H1 (cell line): ENCODE results near the gene ST6GALNAC3. TPM values are rescaled to one million over a fixed set of nuclear protein-coding genes. Genes with fewer than 3 reads are reported as not detected.

Experiments used
- CTCF ChIA-PET: fragments of 300-600 bp; sonication (Branson Sonifier 250); formaldehyde crosslinking; loops from one replicate; lab custom pipeline; 2021; ENCODE audit not compliant: partially characterized antibody; lab: Charles Lee
- POLR2A ChIA-PET: fragments of 300-600 bp; sonication (Branson Sonifier 250); formaldehyde crosslinking; loops from one replicate; lab custom pipeline; 2021; ENCODE audit warnings: inconsistent platforms; ENCODE audit not compliant: partially characterized antibody; lab: Charles Lee
- DNase-seq, 2 experiments: peaks; one replicate each; pipeline versions ENCODE4 v3.0.0 to v3.0.0-alpha.2; 2010 to 2022; ENCODE audit warnings: low spot score in 2 of 2, low read depth in 1 of 2, mixed read lengths in 1 of 2
- FAIRE-seq: peaks from 2 replicates; lab custom pipeline; 2011; peaks lifted over from hg19 to GRCh38; lab: Jason Lieb, UNC
- H2AFZ ChIP-seq: 2 replicates; pipeline ENCODE4 v1.8.1; 2012; ENCODE audit warnings: low read length, inconsistent platforms
- H2AK5ac ChIP-seq: 2 replicates; pipeline ENCODE4 v1.6.1; 2013; ENCODE audit warnings: low read depth, low read length
- H2BK120ac ChIP-seq: replicated peaks from 2 replicates; pipeline ENCODE3; 2013; ENCODE audit warnings: low read depth, low read length, inconsistent platforms
- H2BK12ac ChIP-seq: 2 replicates; pipeline ENCODE4 v1.6.1; 2013; ENCODE audit warnings: low read depth, low read length
- H2BK15ac ChIP-seq: 2 replicates; pipeline ENCODE4 v1.6.1; 2013; ENCODE audit warnings: low read length
- H2BK20ac ChIP-seq: 2 replicates; pipeline ENCODE4 v1.6.1; 2013; ENCODE audit warnings: low read length
- H2BK5ac ChIP-seq: 2 replicates; pipeline ENCODE4 v1.6.1; 2013; ENCODE audit warnings: low read depth, low read length
- H3K14ac ChIP-seq: 2 replicates; pipeline ENCODE4 v1.6.1; 2013; ENCODE audit warnings: inconsistent platforms; ENCODE audit not compliant: insufficient read length
- H3K18ac ChIP-seq: 2 replicates; pipeline ENCODE4 v1.6.1; 2013; ENCODE audit warnings: low read length; ENCODE audit errors: extremely low read depth
- H3K23ac ChIP-seq: 2 replicates; pipeline ENCODE4 v1.6.1; 2013; ENCODE audit warnings: inconsistent platforms; ENCODE audit not compliant: insufficient read length
- H3K23me2 ChIP-seq: 2 replicates; pipeline ENCODE4 v1.6.1; 2013; ENCODE audit warnings: low read depth, low read length
- H3K27ac ChIP-seq: 2 replicates; pipeline ENCODE4 v1.6.1; 2011; ENCODE audit warnings: low read depth, low read length, inconsistent platforms
- H3K27me3 ChIP-seq, 4 experiments: replicated peaks in 1 of 4; 1 replicate in 1 of 4; 2 replicates in 3 of 4; pipeline versions ENCODE4 v1.6.1 to v1.8.1; 2011 to 2013; ENCODE audit warnings: low read length in 3 of 4, mild to moderate bottlenecking in 3 of 4, inconsistent platforms in 2 of 4, mixed read lengths in 2 of 4, moderate library complexity in 1 of 4; ENCODE audit not compliant: control insufficient read depth in 3 of 4, insufficient read depth in 3 of 4; ENCODE audit errors: extremely low read depth in 1 of 4
- H3K36me3 ChIP-seq, 4 experiments: 2 replicates each; pipeline versions ENCODE4 v1.6.1 to v1.8.1; 2011 to 2013; ENCODE audit warnings: mild to moderate bottlenecking in 4 of 4, low read length in 3 of 4, moderate library complexity in 2 of 4, control low read depth in 1 of 4, inconsistent platforms in 1 of 4; ENCODE audit not compliant: insufficient read depth in 4 of 4, control insufficient read depth in 2 of 4
- H3K4ac ChIP-seq: replicated peaks from 2 replicates; pipeline ENCODE3; 2013; ENCODE audit warnings: low read length, low read depth, mixed read lengths, inconsistent platforms; ENCODE audit not compliant: insufficient read length
- H3K4me1 ChIP-seq, 4 experiments: replicated peaks in 1 of 4; 1 replicate in 1 of 4; 2 replicates in 3 of 4; pipeline versions ENCODE4 v1.6.1 to v1.8.1; 2011 to 2013; ENCODE audit warnings: low read length in 3 of 4, inconsistent platforms in 2 of 4, mixed read lengths in 1 of 4; ENCODE audit not compliant: insufficient read depth in 4 of 4, control insufficient read depth in 3 of 4
- H3K4me2 ChIP-seq, 2 experiments: 2 replicates each; pipeline versions ENCODE4 v1.6.1 to v1.8.1; 2011 to 2013; ENCODE audit warnings: low read depth in 2 of 2, low read length in 2 of 2, control low read depth in 1 of 2, inconsistent platforms in 1 of 2, mild to moderate bottlenecking in 1 of 2; ENCODE audit not compliant: insufficient read depth in 1 of 2
- H3K4me3 ChIP-seq, 4 experiments: fragments of 200-600, 300-600 bp in 1 of 4; sonication (generic), shearing (Covaris generic), sonication (Bioruptor Twin) in 1 of 4; 2 replicates each; pipeline versions ENCODE4 v1.5.1 to v1.8.1; 2011 to 2016; ENCODE audit warnings: low read length in 4 of 4, low read depth in 3 of 4, control low read depth in 2 of 4, inconsistent platforms in 2 of 4, mild to moderate bottlenecking in 2 of 4, mixed read lengths in 1 of 4, moderate library complexity in 1 of 4; ENCODE audit not compliant: insufficient read depth in 2 of 4; ENCODE audit errors: extremely low read depth in 1 of 4
- H3K56ac ChIP-seq: replicated peaks from 2 replicates; pipeline ENCODE3; 2013; ENCODE audit warnings: low read depth, mild to moderate bottlenecking, mixed read lengths, low read length, inconsistent platforms; ENCODE audit not compliant: insufficient read length
- H3K79me1 ChIP-seq: 2 replicates; pipeline ENCODE4 v1.6.1; 2013; ENCODE audit warnings: low read depth, low read length, control low read depth
- H3K79me2 ChIP-seq, 2 experiments: 2 replicates each; pipeline versions ENCODE4 v1.6.1 to v1.8.1; 2012 to 2013; ENCODE audit warnings: low read length in 2 of 2, mild to moderate bottlenecking in 2 of 2, inconsistent platforms in 1 of 2; ENCODE audit not compliant: insufficient read depth in 2 of 2, control insufficient read depth in 1 of 2
- H3K9ac ChIP-seq, 4 experiments: replicated peaks in 1 of 4; 1 replicate in 1 of 4; 2 replicates in 3 of 4; pipeline versions ENCODE4 v1.6.1 to v1.8.1; 2011 to 2013; ENCODE audit warnings: low read depth in 3 of 4, low read length in 3 of 4, control low read depth in 2 of 4, mild to moderate bottlenecking in 2 of 4, moderate library complexity in 2 of 4, inconsistent platforms in 1 of 4; ENCODE audit errors: extremely low read depth in 1 of 4
- H3K9me3 ChIP-seq, 2 experiments: 2 replicates each; pipeline versions ENCODE4 v1.6.1 to v1.8.1; 2012 to 2013; ENCODE audit warnings: mild to moderate bottlenecking in 2 of 2, moderate library complexity in 2 of 2, control low read depth in 1 of 2, inconsistent platforms in 1 of 2, low read depth in 1 of 2, low read length in 1 of 2, mixed read lengths in 1 of 2; ENCODE audit not compliant: insufficient read depth in 2 of 2
- H4K20me1 ChIP-seq, 2 experiments: replicated peaks in 1 of 2; 2 replicates each; pipeline versions ENCODE3 to v1.8.1; 2011 to 2013; ENCODE audit warnings: inconsistent platforms in 2 of 2, low read length in 2 of 2, mild to moderate bottlenecking in 1 of 2; ENCODE audit not compliant: insufficient read depth in 2 of 2, control insufficient read depth in 1 of 2
- H4K5ac ChIP-seq: 2 replicates; pipeline ENCODE4 v1.6.1; 2013; ENCODE audit warnings: low read length, low read depth, mixed read lengths, inconsistent platforms; ENCODE audit not compliant: insufficient read length
- H4K8ac ChIP-seq: 2 replicates; pipeline ENCODE4 v1.8.0; 2013; ENCODE audit warnings: mild to moderate bottlenecking, moderate library complexity, low read length, inconsistent platforms; ENCODE audit not compliant: insufficient read depth; ENCODE audit errors: extremely low read depth
- H4K91ac ChIP-seq: replicated peaks from 2 replicates; pipeline ENCODE3; 2013; ENCODE audit warnings: low read length, mixed read lengths, inconsistent platforms; ENCODE audit not compliant: insufficient read length
- BACH1 ChIP-seq: IDR thresholded peaks from 2 replicates; pipeline ENCODE4 v1.6.1; 2012; ENCODE audit warnings: low read length, improper control_type of control experiment
- CTBP2 ChIP-seq: IDR thresholded peaks from 2 replicates; pipeline ENCODE4 v1.7.0; 2011; ENCODE audit warnings: borderline replicate concordance, mild to moderate bottlenecking, moderate library complexity, mixed read lengths, low read length; ENCODE audit not compliant: insufficient read depth, insufficient read length
- FOSL1 ChIP-seq: IDR thresholded peaks from 2 replicates; pipeline ENCODE4 v1.6.1; 2011; ENCODE audit warnings: mild to moderate bottlenecking, low read depth, low read length, moderate library complexity; ENCODE audit not compliant: insufficient read depth
- RBBP5 ChIP-seq: IDR thresholded peaks from 2 replicates; pipeline ENCODE4 v1.7.1; 2012; ENCODE audit warnings: low read depth, mild to moderate bottlenecking, inconsistent platforms, low read length, moderate library complexity, borderline replicate concordance
- SIX5 ChIP-seq: IDR thresholded peaks from 2 replicates; pipeline ENCODE4 v1.6.1; 2011; ENCODE audit warnings: mild to moderate bottlenecking, low read depth, low read length
- SRF ChIP-seq: IDR thresholded peaks from 2 replicates; pipeline ENCODE4 v1.6.1; 2011; ENCODE audit warnings: mild to moderate bottlenecking, low read depth, low read length, moderate library complexity
- TAF7 ChIP-seq: optimal IDR thresholded peaks from 2 replicates; pipeline ENCODE3; 2011; ENCODE audit warnings: low read depth, mild to moderate bottlenecking, inconsistent platforms, low read length, moderate library complexity, borderline replicate concordance
- ZNF274 ChIP-seq: IDR thresholded peaks from 2 replicates; pipeline ENCODE4 v1.7.0; 2012; ENCODE audit warnings: low read length, borderline replicate concordance; ENCODE audit errors: extremely low read depth
- WGBS, 2 experiments: shearing (Covaris generic) in 1 of 2; methylation state at CpG; one replicate each; pipeline versions ENCODE4 v1.1.6 to v1.1.7; 2013 to 2015; ENCODE audit warnings: low lambda C conversion rate in 2 of 2, mixed read lengths in 2 of 2, inconsistent platforms in 1 of 2, low coverage in 1 of 2, missing lambda C conversion rate in 1 of 2; ENCODE audit not compliant: insufficient replicate concordance in 2 of 2, insufficient coverage in 1 of 2, insufficient read length in 1 of 2; ENCODE audit errors: extremely low coverage in 1 of 2, missing lambda C conversion rate in 1 of 2; 5-methylcytosine and 5-hydroxymethylcytosine counted together
- polyA plus RNA-seq, 7 experiments: library from polyadenylated mRNA; depleted of rRNA in 3 of 7; stranded (reverse) in 5 of 7; unstranded in 2 of 7; fragments of >200 nt in 5 of 7; fragments of 200-250 nt in 2 of 7; gene quantifications; 1 replicate in 5 of 7; 2 replicates in 1 of 7; 4 replicates in 1 of 7; pipeline versions ENCODE4 v1.2.1 to v1.2.3, GENCODE V29; 2011 to 2013; ENCODE audit warnings: missing spikeins in 2 of 7, mixed read lengths in 2 of 7
- total RNA-seq: library from RNA; stranded (reverse); fragmentation: NEBNext Ultra II Directional; extraction: Animal tissue kit (Norgen Biotek cat#: 25700); gene quantifications from 2 replicates; pipeline ENCODE4 v1.2.1, GENCODE V29; 2021

ST6GALNAC3 gene
- total and polyA plus RNA-seq, 2 of the 8 experiments (the other 6 are each of a cell fraction or from before 2014, with no cell fraction given): 4.9 to 19.0 TPM

DNA sequence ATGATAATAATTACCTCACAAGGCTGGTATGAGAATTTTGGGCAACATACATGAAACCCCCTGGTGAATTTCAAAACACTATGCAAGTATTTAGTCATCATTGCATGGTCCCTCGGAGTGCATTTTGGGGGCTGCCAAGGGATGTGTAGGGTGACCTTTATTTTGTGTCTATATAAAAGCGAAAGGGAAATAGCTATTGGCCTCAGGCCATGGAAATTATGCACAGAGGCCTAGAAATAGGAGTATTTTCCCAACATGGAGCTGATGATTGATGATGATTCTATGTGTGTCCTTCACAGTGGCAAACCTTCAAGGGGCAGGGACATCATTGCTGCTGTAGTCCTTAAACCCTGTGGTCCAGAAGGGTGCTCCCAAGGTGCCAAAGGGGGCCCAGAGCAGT is 265.5 kb downstream of the ST6GALNAC3 start:
- Histone ChIP-seq H3K36me3 (no peaks in the 10 kb centered on the region), H3K18ac (no peak overlapping the region), H3K56ac (no peak overlapping the region), H3K79me2 (no peaks in the 10 kb centered on the region), H3K79me1 (no peaks in the 10 kb centered on the region), H3K4me1 (peaks cover 0 to 9% (median 0%) of the 10 kb centered on the region in 4 experiments; a peak in 3 of 7 replicates), H3K9ac (no peak overlapping the region), H3K4ac (no peak overlapping the region), H2AFZ (no peak overlapping the region), H3K27me3 (no peaks in the 10 kb centered on the region), H3K23ac (no peak overlapping the region), H3K9me3 (no peaks in the 10 kb centered on the region), H3K27ac (no peak overlapping the region), H2BK120ac (no peak overlapping the region), H2BK5ac (no peak overlapping the region), H4K5ac (no peak overlapping the region), H3K23me2 (no peaks in the 10 kb centered on the region), H3K4me2 (no peak overlapping the region), H4K8ac (no peak overlapping the region), H4K20me1 (no peaks in the 10 kb centered on the region), H3K14ac (no peak overlapping the region), H2AK5ac (no peak overlapping the region), H3K4me3 (no peak overlapping the region), H2BK12ac (no peak overlapping the region), H2BK20ac (no peak overlapping the region), H4K91ac (no peak overlapping the region), H2BK15ac (no peak overlapping the region)
- no peak for DNase-seq
- 85% methylated on average over 2 of the region's 2 CpGs; no CpG with 5 or more reads in 1 of the 2 experiments for WGBS, 2 experiments
- ChIA-PET CTCF (interaction anchor here (0.6 to 1.9 kb wide), 3 partner anchors 8 to 1193 kb away, joined by 4 to 12 read pairs (median 4); no protein-coding TSS in a partner anchor), POLR2A (no interaction called here)
- no peak for FAIRE-seq
- TF ChIP-seq ZNF274 (no peak), SIX5 (no peak), CTBP2 (no peak), SRF (no peak), FOSL1 (no peak), RBBP5 (no peak), BACH1 (no peak), TAF7 (no peak)
